Ectodermal cell (in vitro differentiated cells): ENCODE results near the gene SLC22A16. TPM values are rescaled to one million over a fixed set of nuclear protein-coding genes. Genes with fewer than 3 reads are reported as not detected.

Experiments used
- H3K27ac ChIP-seq: 2 replicates; pipeline ENCODE4 v1.7.0; 2013; ENCODE audit warnings: mild to moderate bottlenecking, low read depth, low read length; ENCODE audit not compliant: insufficient read depth, poor library complexity, severe bottlenecking
- H3K27me3 ChIP-seq: 2 replicates; pipeline ENCODE4 v1.7.0; 2013; ENCODE audit warnings: mild to moderate bottlenecking, low read length; ENCODE audit not compliant: insufficient read depth, control insufficient read depth, poor library complexity, severe bottlenecking
- H3K36me3 ChIP-seq: one replicate; pipeline ENCODE4 v1.7.0; 2013; ENCODE audit warnings: low read length; ENCODE audit not compliant: control insufficient read depth, insufficient read depth
- H3K4me1 ChIP-seq: one replicate; pipeline ENCODE4 v1.7.0; 2013; ENCODE audit warnings: low read length; ENCODE audit not compliant: control insufficient read depth, insufficient read depth
- H3K4me3 ChIP-seq: 2 replicates; pipeline ENCODE4 v1.7.0; 2013; ENCODE audit warnings: low read depth, low read length, control low read depth; ENCODE audit not compliant: insufficient read depth
- H3K9me3 ChIP-seq: 2 replicates; pipeline ENCODE4 v1.7.0; 2013; ENCODE audit warnings: mild to moderate bottlenecking, low read length, moderate library complexity; ENCODE audit not compliant: control insufficient read depth
- WGBS, 2 experiments: methylation state at CpG; one replicate each; pipeline ENCODE4 v1.1.7; 2013; ENCODE audit warnings: missing lambda C conversion rate in 2 of 2; 5-methylcytosine and 5-hydroxymethylcytosine counted together
- polyA plus RNA-seq, 4 experiments: library from polyadenylated mRNA; stranded (reverse); fragments of 50-300 nt; gene quantifications; one replicate each; pipeline ENCODE4 v1.2.3, GENCODE V29; 2013

SLC22A16 gene, protein sequence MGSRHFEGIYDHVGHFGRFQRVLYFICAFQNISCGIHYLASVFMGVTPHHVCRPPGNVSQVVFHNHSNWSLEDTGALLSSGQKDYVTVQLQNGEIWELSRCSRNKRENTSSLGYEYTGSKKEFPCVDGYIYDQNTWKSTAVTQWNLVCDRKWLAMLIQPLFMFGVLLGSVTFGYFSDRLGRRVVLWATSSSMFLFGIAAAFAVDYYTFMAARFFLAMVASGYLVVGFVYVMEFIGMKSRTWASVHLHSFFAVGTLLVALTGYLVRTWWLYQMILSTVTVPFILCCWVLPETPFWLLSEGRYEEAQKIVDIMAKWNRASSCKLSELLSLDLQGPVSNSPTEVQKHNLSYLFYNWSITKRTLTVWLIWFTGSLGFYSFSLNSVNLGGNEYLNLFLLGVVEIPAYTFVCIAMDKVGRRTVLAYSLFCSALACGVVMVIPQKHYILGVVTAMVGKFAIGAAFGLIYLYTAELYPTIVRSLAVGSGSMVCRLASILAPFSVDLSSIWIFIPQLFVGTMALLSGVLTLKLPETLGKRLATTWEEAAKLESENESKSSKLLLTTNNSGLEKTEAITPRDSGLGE
- polyA plus RNA-seq (2013, experiment 1 of 4): not detected
- not detected for polyA plus RNA-seq (2013, experiment 2 of 4)
- polyA plus RNA-seq (2013, experiment 3 of 4): not detected
- polyA plus RNA-seq (2013, experiment 4 of 4): 0.45 TPM

GRCh38 chr6:110476046-110476849 lies at the start of gene SLC22A16:
Gene SLC22A16 (minus strand): TSS chr6:110476613. CDS start chr6:110476574, 39 bp downstream.
- Histone ChIP-seq H3K27ac (no peak within 1 kb of the TSS), H3K4me3 (no peak within 1 kb of the TSS), H3K27me3 (peaks cover 20% of the 10 kb centered on the region), H3K4me1 (no peaks in the 10 kb centered on the region), H3K9me3 (no peaks in the 10 kb centered on the region), H3K36me3 (no peaks in the 10 kb centered on the region)
- 55 to 60% methylated on average over 84 of the region's 85 CpGs for WGBS, 2 experiments

DNA sequence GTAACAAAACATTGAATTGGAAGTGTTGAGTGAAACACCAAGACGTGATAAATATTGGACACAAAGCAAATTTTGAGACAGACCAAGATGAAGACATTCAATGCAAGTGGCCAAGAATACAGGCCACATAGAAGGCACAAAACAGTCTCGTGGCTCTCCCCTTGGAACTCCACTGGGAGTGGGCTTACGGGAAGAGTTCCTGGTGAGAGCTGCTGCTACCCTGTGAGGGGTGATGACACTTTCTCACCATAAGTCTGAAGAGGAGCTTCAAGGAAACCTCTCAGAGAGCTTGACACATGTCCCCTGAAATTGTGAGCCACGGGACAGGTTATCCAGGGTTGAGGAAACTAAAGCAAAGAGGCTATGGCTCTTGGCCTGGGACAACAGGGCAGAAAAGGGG lies 48.6 kb upstream of the SLC22A16 start:
- no peaks in the 10 kb centered on the region for H3K27me3 ChIP-seq
- no peak overlapping the region for H3K27ac ChIP-seq
- WGBS, 2 experiments: 69 to 75% methylated on average over 4 of the region's 4 CpGs
- no peak overlapping the region for H3K4me3 ChIP-seq
- H3K4me1 ChIP-seq: peaks cover 9% of the 10 kb centered on the region
- H3K9me3 ChIP-seq: no peaks in the 10 kb centered on the region
- H3K36me3 ChIP-seq: no peaks in the 10 kb centered on the region

- H3K36me3 ChIP-seq: no peaks in the 10 kb centered on the region
- H3K4me3 ChIP-seq: no peak overlapping the region
- no peak overlapping the region for H3K27ac ChIP-seq
- H3K4me1 ChIP-seq: peaks cover 9% of the 10 kb centered on the region
- 60 to 91% methylated on average over 1 to 2 of the region's 2 CpGs for whole genome bisulfite sequencing, 2 experiments
- no peaks in the 10 kb centered on the region for H3K9me3 ChIP-seq
- no peaks in the 10 kb centered on the region for H3K27me3 ChIP-seq
These were observed 47.9 kb upstream of the SLC22A16 start for GRCh38 chr6:110524305-110524704.

- 75 to 78% methylated on average over 3 to 4 of the region's 4 CpGs for WGBS, 2 experiments
- Histone ChIP-seq H3K4me1 (peaks cover 9% of the 10 kb centered on the region), H3K9me3 (no peaks in the 10 kb centered on the region), H3K27ac (no peak overlapping the region), H3K4me3 (no peak overlapping the region), H3K27me3 (no peaks in the 10 kb centered on the region), H3K36me3 (no peaks in the 10 kb centered on the region)
These were observed 47.1 kb upstream of the SLC22A16 start for GRCh38 chr6:110523451-110524021.

DNA sequence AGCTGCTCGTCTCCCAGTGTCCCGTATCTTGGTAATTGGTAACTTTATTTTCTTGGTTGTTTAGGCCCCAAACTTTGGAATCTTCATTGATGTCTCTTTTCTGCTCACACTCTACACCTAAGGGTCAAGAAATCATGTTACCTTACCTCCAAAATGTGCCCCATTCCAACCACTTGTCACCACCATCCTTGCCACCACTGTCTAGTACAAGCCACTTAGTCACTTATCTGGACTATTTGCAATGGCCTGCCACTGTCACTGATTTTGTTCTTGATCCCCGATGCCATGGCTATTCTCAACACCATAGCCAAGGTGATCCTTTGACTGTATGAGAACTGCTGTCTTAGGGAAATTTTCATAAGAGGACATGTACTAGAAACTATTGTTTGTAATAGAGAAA lies 46.0 kb upstream of the SLC22A16 start:
- Histone ChIP-seq H3K27me3 (no peaks in the 10 kb centered on the region), H3K27ac (no peak overlapping the region), H3K9me3 (no peaks in the 10 kb centered on the region), H3K4me1 (peaks cover 9% of the 10 kb centered on the region), H3K4me3 (no peak overlapping the region), H3K36me3 (no peaks in the 10 kb centered on the region)
- WGBS, 2 experiments: 78 to 81% methylated on average over 3 of the region's 3 CpGs

GRCh38 chr6:110520992-110521543 lies 44.7 kb upstream of the SLC22A16 start:
- 89 to 90% methylated on average over 17 of the region's 17 CpGs for WGBS, 2 experiments
- peaks cover 9% of the 10 kb centered on the region for H3K4me1 ChIP-seq
- no peaks in the 10 kb centered on the region for H3K36me3 ChIP-seq
- no peaks in the 10 kb centered on the region for H3K9me3 ChIP-seq
- H3K27ac ChIP-seq: no peak overlapping the region
- no peak overlapping the region for H3K4me3 ChIP-seq
- H3K27me3 ChIP-seq: no peaks in the 10 kb centered on the region

- no peaks in the 10 kb centered on the region for H3K27me3 ChIP-seq
- H3K4me1 ChIP-seq: peaks cover 9% of the 10 kb centered on the region
- H3K36me3 ChIP-seq: no peaks in the 10 kb centered on the region
- H3K9me3 ChIP-seq: no peaks in the 10 kb centered on the region
- H3K4me3 ChIP-seq: no peak overlapping the region
- no peak overlapping the region for H3K27ac ChIP-seq
- 65 to 69% methylated on average over 11 of the region's 12 CpGs for WGBS, 2 experiments
These were observed 44.0 kb upstream of the SLC22A16 start for GRCh38 chr6:110520209-110520965.

DNA sequence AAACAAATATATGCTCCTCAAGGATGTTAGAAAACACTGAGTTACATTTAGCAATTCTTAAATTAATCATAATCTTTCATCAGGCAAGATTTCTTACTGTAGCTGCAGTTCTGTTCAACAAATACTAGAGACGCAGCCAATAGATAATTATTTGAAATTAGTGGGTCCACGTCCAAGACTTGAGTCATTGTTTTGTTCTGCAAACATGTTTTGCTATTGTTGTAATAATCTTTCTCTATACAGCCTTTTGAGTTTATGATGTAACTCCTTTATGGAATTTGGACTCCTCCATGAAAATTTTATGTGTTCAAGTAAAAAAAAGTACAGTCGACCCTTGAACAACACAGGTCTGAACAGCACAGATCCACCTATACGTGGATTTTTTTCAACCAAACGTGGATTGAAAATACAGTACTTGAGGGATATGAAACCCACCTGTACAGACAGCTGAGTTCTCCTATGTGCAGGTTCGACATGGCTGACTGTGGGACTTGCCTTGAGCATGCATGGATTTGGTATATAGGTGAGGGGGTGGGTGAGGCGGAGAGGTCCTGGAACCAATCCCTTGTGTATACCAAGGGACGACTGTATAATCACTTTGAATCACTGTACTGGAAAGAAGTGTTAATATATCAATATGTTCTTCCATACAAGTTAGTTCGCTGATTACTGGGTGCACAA lies 41.3 kb upstream of the SLC22A16 start:
- no peaks in the 10 kb centered on the region for H3K36me3 ChIP-seq
- H3K9me3 ChIP-seq: no peaks in the 10 kb centered on the region
- H3K4me3 ChIP-seq: no peak overlapping the region
- H3K27me3 ChIP-seq: no peaks in the 10 kb centered on the region
- WGBS, 2 experiments: 88 to 93% methylated on average over 9 of the region's 9 CpGs
- H3K4me1 ChIP-seq: peaks cover 9% of the 10 kb centered on the region
- H3K27ac ChIP-seq: no peak overlapping the region

DNA sequence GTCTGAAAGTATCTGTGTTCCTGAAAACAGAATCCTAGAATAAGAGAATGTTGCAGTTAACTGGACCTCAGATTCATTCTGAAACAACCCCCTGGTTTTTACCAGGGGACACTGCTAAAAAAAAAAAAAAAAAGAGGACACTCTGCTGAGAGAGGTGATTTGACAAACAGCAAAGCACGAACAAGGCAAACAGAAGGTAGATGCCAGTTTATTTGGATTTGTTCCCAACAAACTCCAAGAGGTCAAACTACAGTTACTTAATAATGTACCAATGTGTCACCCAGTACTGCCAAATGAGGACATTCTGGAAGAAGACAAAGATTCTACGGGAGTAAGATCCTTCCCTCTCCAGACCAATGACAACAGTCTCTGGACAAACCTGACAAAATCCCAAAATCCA lies 40.6 kb upstream of the SLC22A16 start:
- Histone ChIP-seq H3K4me3 (no peak overlapping the region), H3K27me3 (no peaks in the 10 kb centered on the region), H3K9me3 (no peaks in the 10 kb centered on the region), H3K27ac (no peak overlapping the region), H3K36me3 (no peaks in the 10 kb centered on the region), H3K4me1 (peaks cover 9% of the 10 kb centered on the region)
- 84 to 91% methylated on average over 2 of the region's 2 CpGs for whole genome bisulfite sequencing, 2 experiments
